Measurements from ENCODE around the gene FBXO11.

Gene FBXO11

DNA sequence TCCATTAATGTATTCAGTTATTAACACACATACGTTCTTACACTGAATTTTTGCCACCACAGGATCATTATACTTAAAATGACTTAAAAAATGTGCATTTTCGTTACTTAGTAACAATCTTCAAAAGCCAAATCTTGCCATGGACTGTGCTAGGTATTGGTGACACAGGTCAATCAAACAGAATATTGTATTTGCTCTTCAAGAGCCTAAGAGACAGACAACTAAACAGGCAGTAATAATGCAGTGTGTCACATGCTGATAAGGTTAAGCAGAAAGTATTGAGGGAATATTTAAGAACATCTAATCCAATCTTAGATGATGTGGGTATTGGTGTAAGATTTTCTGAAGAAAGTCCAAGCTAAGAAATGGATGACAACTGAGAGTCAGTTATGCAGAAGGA lies 56.9 kb downstream of the FBXO11 start:
- DNase-seq, result no peak

DNA sequence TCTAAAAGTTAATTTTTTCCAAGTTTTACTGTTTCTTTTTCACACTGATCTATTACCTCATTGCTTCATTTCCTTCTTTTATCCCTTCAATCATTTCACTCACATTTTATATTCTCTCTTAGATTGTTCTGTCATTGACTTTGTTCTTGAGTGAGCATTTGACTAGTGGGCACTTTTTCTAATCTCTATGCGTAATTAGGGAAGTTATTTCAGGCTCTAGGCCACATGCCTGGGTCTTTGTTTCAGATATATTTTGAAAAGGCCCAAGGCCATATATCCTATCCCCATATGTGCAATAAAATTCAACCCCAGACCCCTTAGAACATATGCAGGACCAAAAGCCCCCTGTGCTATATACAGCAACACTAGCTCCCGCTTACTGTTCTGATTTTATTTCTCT lies 62.1 kb downstream of the FBXO11 start:
- DNase-seq, result no peak

DNA sequence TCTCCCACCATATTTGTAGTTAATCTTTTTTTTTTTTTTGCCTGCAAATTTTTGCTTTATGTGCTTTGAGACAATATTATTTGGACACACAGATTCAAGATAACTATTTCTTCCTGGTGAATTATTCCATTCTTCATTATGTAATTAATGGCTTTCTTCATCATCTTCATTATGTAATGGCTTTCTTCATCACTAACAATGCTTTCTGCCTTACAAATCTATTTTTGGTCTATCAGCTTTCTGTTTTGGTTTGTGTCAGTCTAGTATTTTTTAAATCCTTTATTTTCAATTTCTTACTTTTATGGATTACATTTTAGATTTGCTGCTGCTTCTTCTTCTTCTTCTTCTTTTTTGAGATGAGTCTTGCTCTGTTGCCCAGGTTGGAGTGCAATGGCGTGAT lies 62.9 kb downstream of the FBXO11 start:
- DNase-seq, result no peak

DNA sequence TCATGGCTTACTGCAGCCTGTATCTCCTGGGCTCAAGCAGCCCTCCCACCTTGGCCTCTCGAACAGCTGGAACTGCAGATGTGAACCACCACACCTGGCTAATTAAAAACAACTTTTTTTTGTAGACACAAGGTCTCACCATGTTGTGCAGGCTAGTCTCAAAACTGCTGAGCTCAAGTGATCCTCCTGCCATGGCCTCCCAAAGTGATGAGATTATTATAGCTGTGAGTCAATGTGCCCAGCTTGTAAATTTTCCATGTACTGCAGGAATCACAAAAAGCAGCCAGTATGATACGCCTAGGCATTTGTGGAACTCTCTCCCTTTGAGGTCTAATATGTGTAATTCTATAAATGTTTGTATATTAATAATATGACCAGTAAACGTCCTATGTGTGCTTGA lies 63.5 kb downstream of the FBXO11 start:
- DNase-seq, result no peak

DNA sequence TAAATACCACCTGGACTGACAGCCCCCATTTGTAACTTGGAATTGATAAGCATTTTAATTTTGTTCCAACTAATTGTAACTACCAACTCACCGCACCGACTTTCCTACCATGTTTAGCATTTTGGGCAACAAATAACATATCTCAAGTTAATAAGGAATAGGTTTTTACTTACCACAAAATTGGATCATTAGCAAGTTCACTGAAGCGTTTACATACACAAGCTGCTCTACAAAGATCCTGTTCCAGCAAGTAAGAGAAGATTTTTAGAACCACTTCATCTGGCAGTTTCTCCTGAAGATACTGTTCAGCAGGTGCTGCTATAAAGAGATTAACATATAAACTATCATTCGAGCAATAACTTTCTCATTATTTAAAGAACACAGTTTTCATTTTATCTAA lies 67.6 kb downstream of the FBXO11 start:
- DNase-seq, result no peak

DNA sequence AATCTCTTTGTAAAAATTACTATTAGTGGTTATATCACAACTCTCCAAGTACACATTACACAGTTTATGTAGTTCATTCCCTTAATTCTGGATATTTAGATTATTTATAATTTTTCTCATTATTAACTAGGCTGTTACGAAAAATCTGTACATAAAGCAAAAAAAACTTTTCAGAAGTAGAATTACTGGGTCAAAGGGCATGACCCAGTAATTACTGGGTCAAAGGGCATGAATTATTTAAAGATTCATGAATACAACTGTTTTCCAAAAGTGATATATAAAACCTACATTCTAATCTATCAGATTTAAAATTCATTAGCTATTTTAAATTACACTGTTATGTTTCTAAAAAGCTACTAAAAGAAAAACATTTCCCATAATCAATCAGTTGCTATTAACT lies 68.0 kb downstream of the FBXO11 start:
- no peak for DNase-seq

DNA sequence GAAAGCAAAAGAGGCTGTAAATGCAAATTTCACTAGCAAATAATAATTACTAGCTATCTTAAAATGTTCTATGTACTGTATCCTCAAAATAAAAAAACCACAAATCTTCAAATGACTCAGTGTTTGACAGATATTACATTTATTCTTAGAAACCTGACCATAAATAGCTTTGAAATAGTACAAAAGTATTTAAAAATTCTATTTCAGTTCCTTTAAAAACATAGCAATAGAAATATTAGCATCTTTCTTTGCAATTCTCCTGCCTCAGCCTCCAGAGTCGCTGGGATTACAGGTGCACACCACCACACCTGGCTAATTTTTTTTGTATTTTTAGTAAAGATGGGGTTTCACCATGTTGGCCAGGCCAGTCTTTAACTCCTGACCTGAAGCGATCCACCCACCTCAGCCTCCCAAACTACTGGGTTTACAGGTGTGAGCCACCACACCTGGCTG lies 72.8 kb downstream of the FBXO11 start:
- no peak for DNase-seq

DNA sequence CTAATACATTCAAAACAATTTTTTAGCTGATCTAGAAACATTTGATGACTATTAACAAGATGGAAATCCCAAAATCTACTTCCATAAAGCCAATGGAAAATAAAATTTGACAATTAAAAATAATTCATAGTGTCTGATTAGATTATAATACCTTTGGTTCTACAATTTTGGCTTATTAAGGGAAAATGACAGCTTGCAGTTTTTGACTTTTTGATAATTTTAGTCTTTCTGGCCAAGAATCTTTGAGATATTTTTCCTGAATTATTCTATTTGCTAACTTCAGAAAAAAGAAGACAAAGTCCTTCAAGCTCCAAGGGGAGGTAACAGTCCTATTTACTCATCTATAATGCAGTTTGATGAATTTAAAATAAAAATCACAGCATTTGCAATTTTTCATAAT lies 83.8 kb downstream of the FBXO11 start:
- no peak for DNase-seq

DNA sequence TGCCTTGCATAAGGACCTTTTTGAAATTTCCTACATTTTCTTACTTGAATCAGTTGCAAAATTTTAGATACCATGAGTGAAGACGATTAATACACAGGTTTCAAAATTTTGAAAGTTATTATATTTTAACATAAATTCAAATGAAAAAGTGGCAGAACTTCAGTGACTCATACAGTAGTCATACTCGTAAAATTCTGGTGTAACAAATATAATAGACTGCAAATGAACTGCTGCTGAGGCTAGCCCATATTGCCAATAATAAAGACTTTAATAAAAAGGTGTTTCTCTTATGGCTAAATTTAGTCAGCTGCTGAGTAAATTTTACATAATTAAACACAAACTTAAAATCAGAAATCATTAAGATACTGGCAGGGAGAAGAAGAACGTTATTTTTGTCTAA lies 86.5 kb downstream of the FBXO11 start:
- no peak for DNase-seq

DNA sequence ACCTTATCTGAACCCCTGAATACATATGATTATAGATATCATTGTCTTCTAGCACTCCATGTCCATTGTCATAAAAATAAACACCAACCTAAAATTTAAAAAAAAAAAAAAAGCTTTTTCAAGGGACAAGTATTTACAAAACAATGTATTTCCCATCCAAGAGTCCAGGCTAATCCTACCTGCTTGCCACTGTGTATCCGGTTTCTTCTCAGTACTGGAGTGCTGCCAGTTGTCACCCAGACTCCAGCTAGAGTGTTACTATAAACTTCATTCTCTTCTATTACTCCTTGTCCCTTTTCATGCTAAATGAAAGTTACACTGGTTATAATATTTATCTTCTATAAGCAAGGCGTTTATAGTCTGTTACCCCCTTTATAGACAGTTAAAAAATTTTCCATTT lies 87.5 kb downstream of the FBXO11 start:
- DNase-seq, result no peak

DNA sequence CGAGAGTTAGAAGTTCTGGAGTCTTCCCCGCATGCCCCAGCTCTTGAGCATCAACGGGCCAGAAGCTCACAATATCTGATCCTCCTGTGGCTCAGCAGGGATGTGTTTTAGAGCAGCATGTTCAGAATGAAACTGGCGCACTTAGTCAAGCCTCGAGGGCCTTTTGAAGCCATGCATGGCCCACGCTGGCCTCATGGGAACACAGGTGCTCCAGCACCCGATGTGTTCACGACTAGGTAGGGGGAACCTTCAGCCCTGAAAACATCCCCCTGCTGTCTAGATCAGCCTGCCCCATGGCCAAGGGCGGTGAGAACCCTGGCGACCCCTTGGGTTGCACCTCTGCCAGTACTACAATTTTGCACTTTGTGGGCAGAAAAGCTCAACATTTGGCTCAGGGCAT lies 90.5 kb downstream of the FBXO11 start:
- no peak for DNase-seq

DNA sequence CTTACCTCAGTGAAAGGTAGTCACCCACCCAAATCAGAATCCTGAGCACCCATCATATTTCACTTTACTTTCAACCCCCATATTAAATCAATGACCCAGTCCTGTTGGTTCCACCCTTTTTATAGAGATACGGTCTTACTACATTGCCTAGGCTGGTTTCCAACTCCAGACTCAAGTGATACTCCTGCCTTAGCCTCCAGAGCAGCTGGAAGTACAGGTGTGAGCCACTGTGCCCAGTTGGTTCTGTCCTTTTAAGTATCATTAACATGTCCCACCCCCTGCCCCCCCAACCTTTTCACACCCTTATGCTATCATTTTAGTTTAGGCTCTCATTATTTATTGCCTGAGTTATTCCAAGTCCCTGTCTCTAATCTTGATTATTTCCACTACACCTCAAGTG lies 94.6 kb downstream of the FBXO11 start:
- peak in 1 of 3 experiments; percentile 49 for DNase-seq

DNA sequence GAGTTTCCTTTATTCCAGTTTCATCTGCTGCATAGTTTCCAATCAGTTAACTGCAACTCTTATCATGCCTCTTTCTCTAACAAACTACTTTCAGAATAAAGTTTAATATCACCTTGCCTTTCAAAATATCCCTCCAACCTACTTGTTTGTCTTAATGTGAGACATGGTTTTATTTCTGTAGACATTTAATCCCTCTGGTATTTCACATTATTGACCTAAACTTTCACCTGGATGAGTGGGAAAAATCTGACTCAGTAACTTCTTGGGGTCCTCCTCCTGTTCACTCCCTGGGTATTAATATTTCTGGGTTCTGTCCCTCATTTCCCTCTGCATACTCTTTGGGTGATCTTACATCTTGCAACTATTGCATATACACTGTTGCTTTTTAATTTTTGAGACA lies 95.4 kb downstream of the FBXO11 start:
- DNase-seq, result no peak

DNA sequence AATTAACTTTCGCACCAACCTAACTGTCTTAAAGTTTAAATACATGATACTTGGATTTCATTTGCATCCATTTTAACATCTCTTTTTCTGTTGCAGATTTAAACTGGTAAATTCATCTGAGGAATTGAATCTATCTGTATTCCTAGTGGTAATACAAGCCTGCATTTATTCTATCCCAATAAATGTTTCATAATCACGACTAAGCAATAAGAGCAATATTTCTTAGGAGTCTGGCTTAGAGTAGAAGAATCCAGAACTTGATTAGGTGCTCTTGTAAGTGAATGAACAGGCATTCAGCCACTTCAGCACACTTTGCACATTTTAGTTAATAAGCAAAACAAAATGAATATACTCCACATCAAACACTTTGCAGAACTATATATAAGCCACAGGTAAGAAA lies 96.4 kb downstream of the FBXO11 start:
- DNase-seq, result no peak

DNA sequence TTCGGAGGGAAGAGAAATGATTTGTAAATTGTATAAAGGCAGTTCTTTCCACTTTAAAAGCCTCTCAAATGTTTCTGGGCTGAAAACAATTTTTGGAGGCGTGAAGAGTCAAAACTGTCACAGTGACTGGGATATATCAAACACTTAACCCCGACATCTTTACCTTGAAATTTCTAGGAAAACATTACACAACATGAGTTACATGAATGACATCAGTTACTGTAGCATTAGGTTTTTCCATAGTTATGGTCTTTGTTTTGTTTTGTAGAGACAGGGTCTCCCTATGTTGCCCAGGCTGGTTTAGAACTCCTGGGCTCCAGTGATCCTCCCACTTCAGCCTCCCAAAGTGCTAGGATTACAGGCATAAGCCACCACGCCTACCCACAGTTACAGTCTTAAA lies 97.7 kb downstream of the FBXO11 start:
- no peak for DNase-seq

DNA sequence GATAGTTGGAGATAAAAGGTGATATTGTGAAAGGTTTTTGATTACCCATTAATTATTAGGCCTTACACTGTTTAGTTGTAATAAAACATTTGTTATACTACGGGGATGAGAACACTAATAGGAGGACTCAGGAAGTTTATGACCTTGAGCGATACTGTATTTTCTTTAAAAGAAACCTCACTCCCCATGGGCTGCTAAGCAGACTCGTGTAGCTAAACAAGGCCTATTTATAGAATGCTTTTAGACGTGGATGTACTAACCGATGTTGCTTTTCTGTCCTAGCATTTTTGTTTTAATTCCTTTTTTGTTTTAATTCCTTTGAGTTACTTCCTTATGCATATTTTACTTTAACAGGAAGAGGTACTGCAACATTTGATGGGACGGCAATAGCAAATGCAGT lies 100.4 kb downstream of the FBXO11 start:
- DNase-seq, result no peak

DNA sequence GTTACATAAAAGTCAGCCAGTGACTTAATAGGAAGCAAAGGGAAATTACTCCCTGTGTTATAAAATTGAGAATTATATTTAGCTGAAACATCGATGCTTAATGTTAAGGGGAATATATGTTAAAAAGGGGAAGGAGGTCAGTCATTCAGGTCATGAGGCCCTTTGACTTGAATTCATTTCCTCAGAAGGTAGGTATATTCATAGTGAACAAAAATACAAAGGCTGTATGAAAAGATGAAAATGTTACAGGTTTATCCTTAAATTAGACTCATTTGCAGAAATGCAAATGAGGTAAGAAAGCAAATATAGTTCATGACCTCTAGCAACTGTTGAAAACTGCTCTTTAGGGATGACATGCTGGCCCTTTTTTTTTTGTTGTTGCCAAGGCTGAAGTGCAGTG lies 102.5 kb downstream of the FBXO11 start:
- DNase-seq, result no peak

DNA sequence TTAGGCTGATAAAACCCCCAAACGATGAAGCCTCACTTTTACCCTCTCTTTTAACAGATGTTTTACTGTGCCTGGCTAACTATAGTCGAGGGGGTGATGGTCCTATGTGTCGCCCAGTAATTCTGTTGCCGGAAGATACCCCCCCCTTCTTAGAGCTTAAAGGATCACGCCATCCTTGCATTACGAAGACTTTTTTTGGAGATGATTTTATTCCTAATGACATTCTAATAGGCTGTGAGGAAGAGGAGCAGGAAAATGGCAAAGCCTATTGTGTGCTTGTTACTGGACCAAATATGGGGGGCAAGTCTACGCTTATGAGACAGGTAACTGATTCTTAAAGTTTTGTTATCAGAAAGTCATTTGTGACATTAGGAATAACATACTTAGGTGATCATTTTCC lies 102.9 kb downstream of the FBXO11 start:
- peak in 2 of 3 experiments; percentile 18 to 33 for DNase-seq

DNA sequence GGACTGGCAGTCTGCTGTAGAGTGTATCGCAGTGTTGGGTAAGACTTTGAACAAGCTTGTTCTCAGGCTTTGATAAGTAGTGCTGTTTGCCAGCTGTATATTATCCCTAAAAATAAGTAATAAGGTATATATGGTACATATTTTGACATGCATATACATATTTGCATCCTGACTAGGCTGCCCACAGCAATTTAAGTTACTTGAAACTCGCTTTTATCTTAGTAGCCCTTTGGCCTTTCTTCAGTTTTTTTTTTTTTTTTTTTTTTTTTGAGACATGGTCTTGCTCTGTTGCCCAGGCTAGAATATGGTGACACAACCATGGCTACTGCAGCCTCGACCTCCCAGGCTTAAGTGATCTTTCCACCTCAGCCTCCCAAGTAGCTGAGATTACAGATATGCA lies 105.2 kb downstream of the FBXO11 start:
- no peak for DNase-seq

DNA sequence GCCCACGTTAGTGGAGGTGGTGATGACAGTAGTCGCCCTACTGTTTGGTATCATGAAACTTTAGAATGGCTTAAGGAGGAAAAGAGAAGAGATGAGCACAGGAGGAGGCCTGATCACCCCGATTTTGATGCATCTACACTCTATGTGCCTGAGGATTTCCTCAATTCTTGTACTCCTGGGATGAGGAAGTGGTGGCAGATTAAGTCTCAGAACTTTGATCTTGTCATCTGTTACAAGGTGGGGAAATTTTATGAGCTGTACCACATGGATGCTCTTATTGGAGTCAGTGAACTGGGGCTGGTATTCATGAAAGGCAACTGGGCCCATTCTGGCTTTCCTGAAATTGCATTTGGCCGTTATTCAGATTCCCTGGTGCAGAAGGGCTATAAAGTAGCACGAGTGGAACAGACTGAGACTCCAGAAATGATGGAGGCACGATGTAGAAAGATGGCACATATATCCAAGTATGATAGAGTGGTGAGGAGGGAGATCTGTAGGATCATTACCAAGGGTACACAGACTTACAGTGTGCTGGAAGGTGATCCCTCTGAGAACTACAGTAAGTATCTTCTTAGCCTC lies 107.2 kb downstream of the FBXO11 start:
- no peak for DNase-seq

DNA sequence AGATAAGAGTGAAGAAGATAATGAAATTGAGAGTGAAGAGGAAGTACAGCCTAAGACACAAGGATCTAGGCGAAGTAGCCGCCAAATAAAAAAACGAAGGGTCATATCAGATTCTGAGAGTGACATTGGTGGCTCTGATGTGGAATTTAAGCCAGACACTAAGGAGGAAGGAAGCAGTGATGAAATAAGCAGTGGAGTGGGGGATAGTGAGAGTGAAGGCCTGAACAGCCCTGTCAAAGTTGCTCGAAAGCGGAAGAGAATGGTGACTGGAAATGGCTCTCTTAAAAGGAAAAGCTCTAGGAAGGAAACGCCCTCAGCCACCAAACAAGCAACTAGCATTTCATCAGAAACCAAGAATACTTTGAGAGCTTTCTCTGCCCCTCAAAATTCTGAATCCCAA lies 107.7 kb downstream of the FBXO11 start:
- DNase-seq, result no peak

DNA sequence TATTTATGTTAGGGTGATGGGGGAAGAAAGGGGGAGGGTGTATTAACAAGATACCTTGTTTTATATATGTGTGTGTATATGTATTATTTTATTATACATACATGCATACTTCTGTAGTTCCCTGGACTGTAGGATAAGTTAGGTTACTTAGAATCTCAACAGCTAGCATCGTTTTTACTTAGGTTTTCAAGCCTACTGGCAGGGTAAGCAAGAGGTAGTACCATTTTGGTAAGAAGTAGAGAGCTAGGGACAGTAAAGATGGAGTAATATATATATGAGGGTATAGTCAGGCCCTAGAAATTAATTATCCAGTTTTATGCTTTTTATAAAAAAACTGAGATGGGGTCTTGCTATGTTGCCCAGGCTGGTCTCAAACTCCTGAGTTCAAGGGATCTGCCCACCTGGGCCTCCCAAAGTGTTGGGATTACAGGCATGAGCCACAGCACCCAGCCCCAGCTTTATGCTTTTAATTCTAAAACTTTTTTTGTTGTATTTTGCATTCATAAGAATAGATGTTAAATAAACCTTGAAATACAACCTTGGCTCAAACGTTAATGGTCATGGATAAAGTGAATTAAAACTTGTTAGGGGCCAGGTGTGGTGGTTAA lies 110.1 kb downstream of the FBXO11 start:
- no peak for DNase-seq

DNA sequence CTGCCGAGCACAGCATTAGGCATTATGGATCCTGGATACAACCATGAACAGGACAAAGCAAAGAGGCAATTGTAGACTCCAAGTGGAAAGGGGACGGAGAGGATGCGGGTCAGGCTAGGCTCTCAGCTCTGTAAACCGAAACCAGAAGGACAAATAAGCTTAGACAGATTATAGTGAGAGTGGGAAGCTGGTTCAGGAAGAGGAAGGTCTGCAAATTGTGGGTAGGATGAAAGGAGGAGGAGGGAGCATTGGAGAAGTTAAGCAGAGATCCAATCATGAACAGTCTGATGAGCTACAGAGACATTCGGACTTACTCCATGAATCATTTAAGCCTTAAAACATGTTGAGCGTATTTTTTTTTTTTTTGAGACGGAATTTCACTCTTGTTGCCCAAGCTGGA lies 120.3 kb downstream of the FBXO11 start:
- no peak for DNase-seq

DNA sequence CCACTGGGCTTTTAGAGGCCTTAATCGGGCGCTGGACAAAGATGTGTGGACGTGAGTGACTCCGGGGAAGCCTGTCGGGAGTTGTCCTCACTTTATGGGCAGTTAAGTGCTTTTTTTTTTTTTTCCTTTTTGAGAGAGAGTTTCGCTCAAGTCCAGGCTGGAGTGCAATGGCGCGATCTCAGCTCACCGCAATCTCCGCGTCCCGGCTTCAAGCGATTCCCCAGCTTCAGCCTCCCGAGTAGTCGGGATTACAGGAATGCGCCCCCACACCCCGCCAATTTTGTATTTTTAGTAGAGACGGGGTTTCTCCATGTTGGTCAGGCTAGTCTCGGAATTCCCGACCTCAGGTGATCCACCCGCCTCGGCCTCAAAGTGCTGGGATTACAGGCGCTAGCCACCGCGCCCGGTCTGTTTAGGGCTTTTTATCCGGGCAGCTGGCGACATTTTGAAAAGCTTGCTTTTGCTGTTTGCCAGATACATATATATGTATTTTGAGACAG lies 121.9 kb downstream of the FBXO11 start:
- DNase-seq, result peak in 1 of 3 experiments; percentile 57

Data from NCI-H1417 (cell line).